ENCODE data around the gene LTBP2.

GRCh38 chr14:74527736-74528280 is 84.2 kb downstream of the LTBP2 start:
- TF ChIP-seq CTCF (IDR thresholded peaks at IDR 0.05; ENCODE audit: poor library complexity, severe bottlenecking) (no peak), RAD21 (conservative IDR thresholded peaks at IDR 0.05) (no peak)

Measured in neural cell (in vitro differentiated cells).